GM18909 (cell line): ENCODE data around the gene GPBP1.
A peak's percentile ranks its signal among the peaks of the same experiment; 100 is the strongest.
"Not testable (repeated sequence)": the region's sequence is repeated elsewhere in the genome, so short reads cannot be mapped to it uniquely, and the experiment has no call there.

ENCODE experiments used
- ATAC-seq: cut with Tn5 transposase; IDR thresholded peaks from one replicate; pipeline ENCODE4 v1.9.1; 2021; ENCODE audit warnings: mild to moderate bottlenecking; ENCODE audit not compliant: unreplicated experiment, poor library complexity

GPBP1 gene

GRCh38 chr5:57258943-57259342 is 85.1 kb downstream of the GPBP1 start:
- no peak for ATAC-seq

GRCh38 chr5:57259704-57260103 is 85.8 kb downstream of the GPBP1 start:
- no peak for ATAC-seq

GRCh38 chr5:57262541-57262940 is 88.7 kb downstream of the GPBP1 start:
- no peak for ATAC-seq

GRCh38 chr5:57267805-57268204 is 93.9 kb downstream of the GPBP1 start:
- no peak for ATAC-seq

GRCh38 chr5:57276353-57276752 is 102.5 kb downstream of the GPBP1 start:
- ATAC-seq, result no peak

- ATAC-seq, result no peak
Measured at GRCh38 chr5:57277085-57277484, 103.2 kb downstream of the GPBP1 start.

- ATAC-seq, result no peak
Measured at GRCh38 chr5:57280853-57281252, 107.0 kb downstream of the GPBP1 start.

GRCh38 chr5:57285084-57285483 is 111.2 kb downstream of the GPBP1 start:
- not testable (repeated sequence) for ATAC-seq

- no peak for ATAC-seq
Measured at GRCh38 chr5:57291894-57292293, 118.0 kb downstream of the GPBP1 start.

- ATAC-seq, result no peak
Measured at GRCh38 chr5:57292336-57292735, 118.5 kb downstream of the GPBP1 start.

- no peak for ATAC-seq
Measured at GRCh38 chr5:57298295-57298984, 124.6 kb downstream of the GPBP1 start.

- no peak for ATAC-seq
Measured at GRCh38 chr5:57298985-57299491, 125.2 kb downstream of the GPBP1 start.

- ATAC-seq, result no peak
Measured at GRCh38 chr5:57299986-57300385, 126.1 kb downstream of the GPBP1 start.

GRCh38 chr5:57302164-57302563 is 128.3 kb downstream of the GPBP1 start:
- peak; percentile 58 for ATAC-seq

- peak; percentile 7 for ATAC-seq
Measured at GRCh38 chr5:57302643-57303042, 128.8 kb downstream of the GPBP1 start.

GRCh38 chr5:57303985-57304384 is 130.1 kb downstream of the GPBP1 start:
- no peak for ATAC-seq

GRCh38 chr5:57304931-57305330 is 131.1 kb downstream of the GPBP1 start:
- no peak for ATAC-seq

- no peak for ATAC-seq
Measured at GRCh38 chr5:57306359-57306758, 132.5 kb downstream of the GPBP1 start.

GRCh38 chr5:57307516-57307915 is 133.7 kb downstream of the GPBP1 start:
- no peak for ATAC-seq

GRCh38 chr5:57309022-57309421 is 135.2 kb downstream of the GPBP1 start:
- not testable (repeated sequence) for ATAC-seq

- ATAC-seq, result no peak
Measured at GRCh38 chr5:57311251-57311650, 137.4 kb downstream of the GPBP1 start.
